Epithelial cell of esophagus (primary cell): ENCODE measurements around the gene TARDBP.
A peak's percentile ranks its signal among the peaks of the same experiment; 100 is the strongest.

Experiments used
- DNase-seq: peaks from one replicate; pipeline ENCODE4 v3.0.0; 2010; ENCODE audit warnings: low read depth
- H3K4me3 ChIP-seq: 2 replicates; pipeline ENCODE4 v1.5.1; 2011; ENCODE audit warnings: mild to moderate bottlenecking, low read length, control low read depth
- CTCF ChIP-seq: IDR thresholded peaks from 2 replicates; pipeline ENCODE4 v1.5.1; 2011; ENCODE audit warnings: low read depth, mild to moderate bottlenecking, low read length, control low read depth, inconsistent platforms; ENCODE audit not compliant: insufficient read depth; ENCODE audit errors: missing control alignments

Gene TARDBP

GRCh38 chr1:11055676-11056075 lies 43.2 kb downstream of the TARDBP start:
- TF ChIP-seq CTCF: no peak
- H3K4me3 ChIP-seq: no peak overlapping the region
- DNase-seq: no peak

DNA sequence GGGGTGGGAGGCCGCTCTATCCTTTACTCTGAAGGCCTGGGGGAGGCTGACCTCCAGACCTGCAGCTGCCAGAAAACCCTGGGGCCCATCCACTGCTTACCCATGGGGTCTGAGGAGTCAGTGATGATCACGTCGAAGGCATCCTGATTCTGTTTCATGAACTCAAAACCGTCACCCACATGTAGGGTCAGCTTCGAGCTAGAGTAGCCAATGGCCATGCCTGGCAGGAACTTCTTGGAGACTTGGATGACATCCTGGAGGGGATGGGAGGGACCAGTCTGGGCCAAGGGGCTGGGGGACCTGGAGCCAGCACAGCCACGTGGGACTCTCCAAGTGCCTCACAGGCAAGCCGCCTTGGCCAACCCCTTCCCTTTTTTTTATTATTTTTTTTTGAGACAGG lies 44.0 kb downstream of the TARDBP start:
- DNase-seq: no peak
- TF ChIP-seq CTCF: no peak
- no peak overlapping the region for H3K4me3 ChIP-seq

DNA sequence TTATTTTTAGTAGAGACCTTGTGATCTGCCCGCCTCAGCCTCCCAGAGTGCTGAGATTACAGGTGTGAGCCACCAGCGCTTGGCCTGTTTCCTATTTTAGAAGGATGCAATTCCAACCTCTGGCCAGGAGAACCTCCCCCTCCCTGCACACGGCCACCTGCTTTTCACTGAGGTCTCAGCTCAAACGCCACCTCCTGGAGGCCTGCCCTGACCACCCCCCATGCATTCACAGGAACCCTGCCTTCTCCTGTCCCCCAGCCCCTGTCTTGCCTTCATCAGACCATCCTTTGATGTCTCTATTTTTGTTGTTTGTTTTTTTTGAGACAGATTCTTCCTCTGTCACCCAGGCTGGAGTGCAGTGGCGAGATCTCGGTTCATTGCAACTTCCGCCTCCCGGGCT lies 45.0 kb downstream of the TARDBP start:
- H3K4me3 ChIP-seq: no peak overlapping the region
- no peak for DNase-seq
- no peak for TF ChIP-seq CTCF

- H3K4me3 ChIP-seq: no peak overlapping the region
- no peak for TF ChIP-seq CTCF
- no peak for DNase-seq
These were observed 45.6 kb downstream of the TARDBP start for GRCh38 chr1:11058026-11058425.

DNA sequence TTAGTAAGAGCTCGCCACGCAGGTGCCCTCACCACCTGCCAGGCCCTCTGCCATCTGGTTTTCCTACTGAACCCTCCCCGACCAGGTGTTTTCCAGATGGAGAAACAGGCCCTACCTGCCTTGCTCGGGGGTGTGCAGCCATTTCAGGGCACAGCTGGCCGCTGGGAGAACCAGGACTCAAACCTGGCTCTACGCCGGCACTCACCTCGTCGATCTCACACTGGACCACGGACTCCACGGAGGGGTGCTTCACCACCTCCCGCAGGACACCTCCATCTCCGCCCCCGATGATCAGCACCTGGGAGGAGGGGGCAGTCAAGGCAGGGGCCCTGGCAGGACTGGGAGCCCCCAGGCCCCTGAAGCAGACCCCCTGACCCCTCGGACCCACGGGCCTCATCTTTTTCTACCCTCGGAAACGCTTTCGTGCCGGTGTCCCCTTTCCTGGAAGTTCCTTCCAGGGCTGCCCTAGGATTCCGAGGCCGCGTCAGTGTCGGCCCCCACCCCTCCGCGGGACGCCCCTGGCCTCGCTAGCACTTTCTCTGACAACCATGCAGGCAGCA lies 46.2 kb downstream of the TARDBP start:
- DNase-seq: no peak
- peak overlapping the region; percentile 82 for H3K4me3 ChIP-seq

DNA sequence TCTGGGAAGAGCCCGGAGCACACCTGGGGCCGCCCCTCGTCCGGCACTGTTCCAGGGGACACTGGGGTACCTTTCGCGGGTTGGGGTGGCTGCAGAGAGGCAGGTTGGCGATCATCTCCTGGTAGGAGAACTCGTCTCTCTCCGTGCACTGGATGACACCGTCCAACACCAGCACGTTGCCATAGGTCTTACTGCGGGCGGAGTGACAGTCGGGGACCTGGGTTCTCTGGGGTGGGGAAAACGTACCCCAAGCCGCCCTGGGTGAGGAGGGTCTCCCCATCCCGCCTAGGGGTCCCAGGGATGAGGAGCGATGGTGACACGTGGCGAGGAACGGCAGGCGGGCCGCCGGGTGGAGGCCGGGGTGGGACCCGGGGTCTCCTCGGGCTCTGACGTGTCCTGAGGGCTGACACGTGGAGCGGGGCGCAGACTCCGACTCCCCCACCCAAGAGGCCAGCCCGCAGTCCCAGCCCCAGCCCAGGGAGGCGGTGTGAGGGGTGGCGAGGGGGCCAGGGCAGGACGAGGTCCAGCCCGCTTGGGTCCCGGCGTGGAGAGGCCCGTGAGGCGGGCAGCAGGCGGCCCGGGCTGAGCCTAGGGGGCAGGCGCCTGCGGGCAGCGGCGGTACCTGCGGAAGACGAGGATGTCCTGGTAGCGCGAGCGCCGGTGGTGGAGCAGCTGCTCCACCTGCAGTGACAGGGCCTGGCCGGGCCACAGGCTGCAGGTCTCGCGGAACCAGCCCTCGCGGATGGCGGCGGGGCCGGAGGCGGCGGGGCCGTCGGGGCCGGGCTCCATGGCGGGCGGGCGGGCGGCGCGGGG lies 46.9 kb downstream of the TARDBP start:
- TF ChIP-seq CTCF: no peak
- no peak for DNase-seq
- H3K4me3 ChIP-seq: peak overlapping the region; percentile 82

More for the DNA sequence above, 46.2 kb downstream of the TARDBP start:
- no peak for TF ChIP-seq CTCF
